GM06990 (cell line): Measurements from ENCODE around the gene FAM180A.

Experiments
- DNase-seq: peaks from one replicate; pipeline ENCODE4 v3.0.0-alpha.2; 2011; ENCODE audit not compliant: insufficient read length; ENCODE audit errors: extremely low read depth
- H3K27me3 ChIP-seq: replicated peaks from 2 replicates; pipeline ENCODE4 v1.6.0; 2011; ENCODE audit warnings: low read length; ENCODE audit not compliant: control insufficient read depth, insufficient read depth
- H3K36me3 ChIP-seq: 2 replicates; pipeline ENCODE4 v1.5.1; 2011; ENCODE audit warnings: low read length; ENCODE audit not compliant: control insufficient read depth, insufficient read depth
- H3K4me3 ChIP-seq: replicated peaks from 2 replicates; pipeline ENCODE4 v1.5.1; 2011; ENCODE audit warnings: low read depth, mild to moderate bottlenecking, control low read depth, low read length
- TF ChIP-seq, protein P1 (sequence below): IDR thresholded peaks from 2 replicates; pipeline ENCODE4 v1.5.1; 2011; ENCODE audit warnings: low read length, control low read depth, mild to moderate bottlenecking, inconsistent platforms; ENCODE audit not compliant: insufficient read depth, poor library complexity, severe bottlenecking

The FAM180A gene

DNA sequence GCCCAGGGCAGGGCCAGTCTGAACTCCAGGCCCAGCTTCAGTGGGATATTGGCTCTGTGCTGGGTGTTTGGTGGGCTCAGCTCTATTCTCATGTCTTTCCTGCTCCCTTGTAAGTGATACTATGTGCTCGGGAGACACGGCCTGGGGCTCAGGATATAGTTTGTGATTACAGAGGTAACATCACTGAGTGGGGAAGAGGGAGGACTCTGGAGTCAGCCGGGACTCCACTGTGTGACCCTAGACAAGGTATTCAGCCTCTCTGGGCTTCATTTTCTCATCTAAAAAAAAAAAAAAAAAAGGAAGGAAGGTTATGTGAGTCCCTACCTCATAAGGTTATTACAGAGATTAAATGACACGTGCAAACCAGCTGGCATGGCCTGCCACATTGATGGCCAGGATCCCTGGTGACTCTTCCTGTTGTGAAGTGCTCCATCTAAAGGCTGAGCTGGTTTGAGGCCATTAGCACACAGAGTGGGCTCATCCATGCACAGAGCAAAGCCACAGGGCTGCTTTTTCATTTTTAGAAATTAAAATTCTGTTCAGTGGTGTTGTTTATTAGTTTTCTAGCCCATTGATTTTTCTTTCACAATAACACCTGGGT is 36.3 kb downstream of the FAM180A start:
- Histone ChIP-seq H3K4me3 (no peak overlapping the region), H3K36me3 (no peaks in the 10 kb centered on the region), H3K27me3 (no peaks in the 10 kb centered on the region)
- DNase-seq, result no peak
- TF ChIP-seq, protein P1, sequence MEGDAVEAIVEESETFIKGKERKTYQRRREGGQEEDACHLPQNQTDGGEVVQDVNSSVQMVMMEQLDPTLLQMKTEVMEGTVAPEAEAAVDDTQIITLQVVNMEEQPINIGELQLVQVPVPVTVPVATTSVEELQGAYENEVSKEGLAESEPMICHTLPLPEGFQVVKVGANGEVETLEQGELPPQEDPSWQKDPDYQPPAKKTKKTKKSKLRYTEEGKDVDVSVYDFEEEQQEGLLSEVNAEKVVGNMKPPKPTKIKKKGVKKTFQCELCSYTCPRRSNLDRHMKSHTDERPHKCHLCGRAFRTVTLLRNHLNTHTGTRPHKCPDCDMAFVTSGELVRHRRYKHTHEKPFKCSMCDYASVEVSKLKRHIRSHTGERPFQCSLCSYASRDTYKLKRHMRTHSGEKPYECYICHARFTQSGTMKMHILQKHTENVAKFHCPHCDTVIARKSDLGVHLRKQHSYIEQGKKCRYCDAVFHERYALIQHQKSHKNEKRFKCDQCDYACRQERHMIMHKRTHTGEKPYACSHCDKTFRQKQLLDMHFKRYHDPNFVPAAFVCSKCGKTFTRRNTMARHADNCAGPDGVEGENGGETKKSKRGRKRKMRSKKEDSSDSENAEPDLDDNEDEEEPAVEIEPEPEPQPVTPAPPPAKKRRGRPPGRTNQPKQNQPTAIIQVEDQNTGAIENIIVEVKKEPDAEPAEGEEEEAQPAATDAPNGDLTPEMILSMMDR, result no peak

DNA sequence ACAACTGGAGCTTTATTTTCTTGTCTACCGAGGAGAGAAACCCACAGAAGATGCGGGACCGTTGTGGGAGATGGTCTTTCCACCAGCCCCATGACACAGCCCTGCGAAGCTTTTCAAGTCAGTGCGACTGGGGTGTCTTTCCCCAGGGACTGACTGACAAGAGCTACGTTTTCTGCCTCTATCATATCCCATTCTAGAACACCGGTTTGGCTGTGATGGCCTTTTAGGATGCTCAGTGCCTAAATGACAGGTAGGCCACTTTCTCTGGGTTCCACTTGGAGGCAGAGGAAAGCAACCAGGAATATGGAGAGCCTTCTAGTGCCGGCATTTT is 37.5 kb downstream of the FAM180A start:
- Histone ChIP-seq H3K4me3 (no peak overlapping the region), H3K27me3 (no peaks in the 10 kb centered on the region), H3K36me3 (no peaks in the 10 kb centered on the region)
- peak; percentile 33 for DNase-seq
- TF ChIP-seq, protein P1, result no peak

DNA sequence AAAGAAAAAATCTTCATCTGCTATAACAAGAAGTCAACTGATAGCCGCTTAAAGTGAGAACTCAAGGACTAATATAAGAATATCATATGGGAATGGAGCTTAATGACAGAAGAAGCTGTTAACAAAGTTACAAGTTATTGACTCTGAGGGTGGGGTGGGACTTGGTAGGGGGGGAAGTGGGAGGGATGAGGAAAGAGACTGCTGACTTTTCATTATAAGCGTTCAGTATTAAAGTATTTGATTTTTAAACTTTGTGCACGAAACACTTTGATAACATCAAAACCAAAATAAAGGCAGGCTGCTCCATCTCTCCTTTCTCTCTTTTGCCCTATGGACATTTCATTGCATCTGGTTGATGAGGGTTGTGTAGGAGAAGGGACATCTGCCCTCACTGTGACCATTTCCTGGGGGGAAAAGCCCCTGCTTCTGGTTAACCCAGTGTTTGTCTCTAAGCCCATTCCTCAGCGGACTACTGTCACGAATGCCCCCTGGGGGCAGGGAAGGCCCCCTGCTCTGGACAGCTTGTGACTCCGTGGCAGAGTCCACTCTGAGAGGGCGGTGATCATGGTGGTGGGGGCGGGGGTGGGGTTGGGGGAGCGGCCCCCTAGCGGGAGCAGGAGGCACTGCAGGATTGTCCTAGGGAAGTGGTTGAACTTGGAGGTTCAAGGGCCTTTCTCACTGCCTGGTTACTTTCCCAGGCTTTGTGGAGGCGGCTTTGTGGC is 38.0 kb downstream of the FAM180A start:
- no peak overlapping the region for H3K4me3 ChIP-seq
- TF ChIP-seq, protein P1, result peak; percentile 80
- no peaks in the 10 kb centered on the region for H3K36me3 ChIP-seq
- H3K27me3 ChIP-seq, result no peaks in the 10 kb centered on the region
- no peak for DNase-seq

DNA sequence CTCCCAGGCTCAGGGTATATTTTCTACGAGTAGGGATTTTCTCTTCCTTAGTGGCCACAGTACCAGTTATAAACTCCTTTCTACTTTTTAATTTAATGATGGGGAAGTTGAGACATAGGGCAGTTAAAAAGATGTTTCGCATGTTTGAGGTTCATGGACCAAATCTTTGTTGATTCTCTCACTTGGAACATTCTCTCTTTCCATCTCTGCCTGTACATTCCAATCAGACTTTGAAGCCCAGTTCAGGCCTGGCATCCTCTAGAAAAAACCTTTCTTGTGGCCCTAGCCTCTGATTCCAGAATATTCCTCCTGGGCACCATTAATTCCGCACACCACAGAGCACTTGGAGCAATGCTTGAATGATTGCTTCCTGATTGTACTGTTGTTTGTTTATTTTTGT is 39.1 kb downstream of the FAM180A start:
- no peak for DNase-seq
- no peaks in the 10 kb centered on the region for H3K27me3 ChIP-seq
- no peaks in the 10 kb centered on the region for H3K36me3 ChIP-seq
- TF ChIP-seq, protein P1, result no peak
- H3K4me3 ChIP-seq, result no peak overlapping the region

DNA sequence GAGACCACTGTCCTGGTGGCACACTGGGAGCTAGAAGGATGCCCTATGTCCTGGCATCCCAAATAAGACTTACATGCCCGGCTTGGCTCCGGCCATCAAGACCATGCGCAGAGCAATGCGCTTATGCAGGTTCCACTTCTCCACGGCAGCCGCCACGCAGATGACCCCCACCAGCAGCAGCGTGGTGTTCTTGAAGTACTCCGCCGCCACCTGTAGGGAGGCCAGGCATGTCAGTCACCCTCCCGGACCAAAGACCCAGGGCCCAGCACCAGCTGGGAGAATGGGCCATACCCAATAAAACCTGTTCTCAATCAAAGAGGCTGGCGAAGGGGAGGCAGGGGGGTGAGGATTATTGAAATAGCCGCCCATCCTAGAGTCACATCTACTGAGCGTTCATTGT is 40.6 kb downstream of the FAM180A start:
- Histone ChIP-seq H3K36me3 (no peaks in the 10 kb centered on the region), H3K27me3 (no peaks in the 10 kb centered on the region), H3K4me3 (no peak overlapping the region)
- TF ChIP-seq, protein P1, result no peak
- no peak for DNase-seq
